NT2/D1 (cell line): ENCODE data around the gene SLC9A3.

ENCODE experiments used
- SUZ12 ChIP-seq: IDR thresholded peaks from 2 replicates; pipeline ENCODE4 v1.6.1; 2011; ENCODE audit not compliant: insufficient read length, insufficient read depth; ENCODE audit errors: extremely low read depth
- YY1 ChIP-seq: IDR thresholded peaks from 2 replicates; pipeline ENCODE4 v1.6.1; 2011; ENCODE audit not compliant: insufficient read length, insufficient read depth
- ZNF274 ChIP-seq: IDR thresholded peaks from 2 replicates; pipeline ENCODE4 v1.6.1; 2011; ENCODE audit warnings: mild to moderate bottlenecking, low read depth, low read length

GRCh38 chr5:482506-482905, 41.7 kb downstream of the SLC9A3 start:
- TF ChIP-seq YY1: no peak
- TF ChIP-seq ZNF274: no peak
- no peak for TF ChIP-seq SUZ12
